HCT116 (cell line): ENCODE results near the gene TUB.

ENCODE experiments used
- ATF3 ChIP-seq: IDR thresholded peaks from 2 replicates; pipeline ENCODE4 v1.6.1; 2012
- CEBPB ChIP-seq: IDR thresholded peaks from 2 replicates; pipeline ENCODE4 v1.6.1; 2012; ENCODE audit warnings: low read depth
- CTCF ChIP-seq, 3 experiments: fragments of 200-600 bp in 1 of 3; sonication (generic) in 1 of 3; IDR thresholded peaks in 2 of 3; conservative IDR thresholded peaks in 1 of 3; 2 replicates each; pipeline ENCODE4 v1.5.1; 2012 to 2017; ENCODE audit warnings: low read depth in 2 of 3, low read length in 2 of 3, antibody characterized with exemption in 1 of 3, borderline replicate concordance in 1 of 3, control low read depth in 1 of 3, mild to moderate bottlenecking in 1 of 3, mixed read lengths in 1 of 3, mixed run types in 1 of 3, moderate library complexity in 1 of 3; ENCODE audit not compliant: insufficient read depth in 1 of 3
- EZH2 ChIP-seq: fragments of 200-600 bp; sonication (generic); IDR thresholded peaks from 2 replicates; pipeline ENCODE4 v1.6.1; 2017; ENCODE audit warnings: antibody characterized with exemption, mixed run types
- EZH2phosphoT487 ChIP-seq: fragments of 200-600 bp; IDR thresholded peaks from 2 replicates; pipeline ENCODE4 v1.6.1; 2018; ENCODE audit warnings: antibody characterized with exemption, borderline replicate concordance
- POLR2A ChIP-seq: IDR thresholded peaks from 2 replicates; pipeline ENCODE4 v1.7.0; 2011; ENCODE audit warnings: borderline replicate concordance; ENCODE audit not compliant: insufficient read depth, insufficient read length; ENCODE audit errors: extremely low read depth
- POLR2AphosphoS5 ChIP-seq: IDR thresholded peaks from 2 replicates; pipeline ENCODE4 v1.6.1; 2011; ENCODE audit warnings: mild to moderate bottlenecking, low read depth, low read length, moderate library complexity
- RAD21 ChIP-seq: IDR thresholded peaks from 2 replicates; pipeline ENCODE4 v1.6.1; 2012; ENCODE audit warnings: low read depth, mild to moderate bottlenecking
- SIN3A ChIP-seq: IDR thresholded peaks from 2 replicates; pipeline ENCODE4 v1.6.1; 2012; ENCODE audit warnings: low read depth
- ZBTB33 ChIP-seq: IDR thresholded peaks from 2 replicates; pipeline ENCODE4 v1.6.1; 2011; ENCODE audit warnings: mild to moderate bottlenecking, low read length, moderate library complexity; ENCODE audit not compliant: insufficient replicate concordance; ENCODE audit errors: extremely low read depth
- ZNF274 ChIP-seq: fragments of 200-500 bp; sonication (Bioruptor generic); IDR thresholded peaks from 2 replicates; pipeline ENCODE4 v1.6.1; 2014; ENCODE audit warnings: mild to moderate bottlenecking, low read depth, low read length, inconsistent platforms

GRCh38 chr11:8047382-8047781 is 33.6 kb upstream of the TUB start:
- TF ChIP-seq EZH2phosphoT487 (no peak), RAD21 (no peak), CEBPB (no peak), ZBTB33 (no peak), CTCF (IDR thresholded peaks at IDR 0.05 in 2 of 3, conservative IDR thresholded peaks at IDR 0.05 in 1 of 3; ENCODE audit: borderline replicate concordance in 1 of 3, insufficient read depth in 1 of 3, low read depth in 2 of 3, low read length in 2 of 3) (no peak), EZH2 (no peak), POLR2A (no peak), ATF3 (no peak), SIN3A (no peak), ZNF274 (no peak), POLR2AphosphoS5 (no peak)
